Measurements from ENCODE around the gene DFFA. TPM values are rescaled to one million over a fixed set of nuclear protein-coding genes. Genes with fewer than 3 reads are reported as not detected.

The DFFA gene
- 22.8 to 29.7 TPM (median 26.9 TPM) in 5 replicates for total RNA-seq (2022; extraction: Qiagen RNA extraction; ENCODE audit: low read depth)

GRCh38 chr1:10472220-10473144 lies at the start of gene DFFA:
TSS of gene DFFA (minus strand) at chr1:10472529. CDS start at chr1:10472458, 71 bp downstream.

GRCh38 chr1:10474613-10475507 lies 2.5 kb upstream of the DFFA start, which contains the start of gene PEX14:
TSS of gene PEX14 (plus strand) at chr1:10474950. CDS start at chr1:10474967, 17 bp downstream.

GRCh38 chr1:10449751-10450150 lies 22.6 kb downstream of the DFFA start, which contains the start of gene CORT:
TSS of gene CORT (plus strand) at chr1:10450031. CDS start at chr1:10450224, 193 bp downstream.

GRCh38 chr1:10430216-10431069 lies 41.9 kb downstream of the DFFA start, which contains the start of gene CENPS:
TSS of gene CENPS (plus strand) at chr1:10430433. CDS start at chr1:10430518, 85 bp downstream.

Other genes with a start within 250 kb of the DFFA start
- gene PGD, start 73.5 kb downstream of the DFFA start, total RNA-seq (2022; extraction: Qiagen RNA extraction; ENCODE audit: low read depth), result 1,089 to 1,299 TPM (median 1,195 TPM) in 5 replicates
- 22.7 to 32.4 TPM (median 30.4 TPM) in 5 replicates for gene CENPS, start 42.1 kb downstream of the DFFA start, total RNA-seq (2022; extraction: Qiagen RNA extraction; ENCODE audit: low read depth)
- 0.09 to 0.51 TPM (median 0.22 TPM) in 4 of 5 replicates, not detected in the other for gene CORT, start 22.5 kb downstream of the DFFA start, total RNA-seq (2022; extraction: Qiagen RNA extraction; ENCODE audit: low read depth)
- gene PEX14, start 2.4 kb upstream of the DFFA start, total RNA-seq (2022; extraction: Qiagen RNA extraction; ENCODE audit: low read depth), result 13.9 to 17.7 TPM (median 15.1 TPM) in 5 replicates

Measured in A549 treated with DMSO at 1 μM for 4 hours (cell line).